HepG2 (cell line): ENCODE measurements around the gene KIF26B. TPM values are rescaled to one million over a fixed set of nuclear protein-coding genes. Genes with fewer than 3 reads are reported as not detected.

Experiments
- ATAC-seq: fragments of 200-7000 bp; cut with Tn5 transposase; 3 replicates; pipeline ENCODE4 v1.9.1; 2020; ENCODE audit warnings: mild to moderate bottlenecking, moderate library complexity
- BruUV-seq: library from RNA; stranded (reverse); fragments of 400-500 nt; replicated peaks from 2 replicates; lab custom pipeline; 2021; lab: Mats Ljungman, UMichigan
- CTCF ChIA-PET: fragments of 300-600 bp; formaldehyde crosslinking; extraction: SDS; loops from one replicate; lab custom pipeline; 2021; ENCODE audit warnings: low total read pairs, inconsistent platforms, low intra/inter-chr PET ratio; lab: Yijun Ruan, JAX
- POLR2A ChIA-PET: fragments of 350-600 bp; sonication (Branson Sonifier 250); formaldehyde crosslinking; loops from one replicate; lab custom pipeline; 2020; ENCODE audit warnings: antibody characterized with exemption, inconsistent platforms; lab: Yijun Ruan, JAX
- DNase-seq: peaks from one replicate; pipeline ENCODE4 v3.0.0-alpha.2; 2015; ENCODE audit warnings: low spot score
- FAIRE-seq: peaks from 3 replicates; lab custom pipeline; 2011; peaks lifted over from hg19 to GRCh38; lab: Jason Lieb, UNC
- H2AFZ ChIP-seq: one replicate; pipeline ENCODE4 v1.6.1; 2011; ENCODE audit warnings: low read length, inconsistent platforms
- H3K27ac ChIP-seq: fragments of 300-600 bp; 3 replicates; pipeline ENCODE4 v1.8.0; 2011; ENCODE audit warnings: mixed run types, mild to moderate bottlenecking, mixed read lengths, low read length, inconsistent platforms; ENCODE audit not compliant: insufficient read depth; ENCODE audit errors: extremely low read length
- H3K27me3 ChIP-seq, 2 experiments: fragments of 200-600 bp in 1 of 2; 2 replicates in 1 of 2; 3 replicates in 1 of 2; pipeline versions ENCODE4 v1.6.0 to v1.8.0; 2011; ENCODE audit warnings: low read length in 2 of 2, mild to moderate bottlenecking in 2 of 2, moderate library complexity in 2 of 2, inconsistent platforms in 1 of 2; ENCODE audit not compliant: insufficient read depth in 2 of 2, control insufficient read depth in 1 of 2
- H3K36me3 ChIP-seq, 2 experiments: fragments of 200-600 bp in 1 of 2; replicated peaks in 1 of 2; 2 replicates in 1 of 2; 3 replicates in 1 of 2; pipeline versions ENCODE4 v1.5.1 to v1.8.0; 2011; ENCODE audit warnings: low read length in 2 of 2, inconsistent platforms in 1 of 2; ENCODE audit not compliant: insufficient read depth in 2 of 2, control insufficient read depth in 1 of 2
- H3K4me1 ChIP-seq: 2 replicates; pipeline ENCODE4 v1.5.1; 2012; ENCODE audit warnings: low read length, inconsistent platforms; ENCODE audit not compliant: insufficient read depth
- H3K4me2 ChIP-seq: 2 replicates; pipeline ENCODE4 v1.6.0; 2011; ENCODE audit warnings: low read depth, low read length, inconsistent platforms
- H3K4me3 ChIP-seq, 3 experiments: fragments of 200-600 bp in 1 of 3; sonication (generic), shearing (Covaris generic) in 1 of 3; replicated peaks in 1 of 3; 2 replicates each; pipeline ENCODE4 v1.5.1; 2011 to 2016; ENCODE audit warnings: low read length in 3 of 3, inconsistent platforms in 2 of 3, low read depth in 2 of 3, mild to moderate bottlenecking in 2 of 3, control low read depth in 1 of 3, mixed read lengths in 1 of 3; ENCODE audit not compliant: insufficient read depth in 1 of 3
- H3K79me2 ChIP-seq: one replicate; pipeline ENCODE4 v1.6.1; 2011; ENCODE audit warnings: low read length, inconsistent platforms; ENCODE audit not compliant: insufficient read depth
- H3K9ac ChIP-seq: 2 replicates; pipeline ENCODE4 v1.6.0; 2011; ENCODE audit warnings: mild to moderate bottlenecking, low read depth, low read length, inconsistent platforms; ENCODE audit not compliant: insufficient read depth
- H3K9me3 ChIP-seq: 2 replicates; pipeline ENCODE4 v1.5.1; 2012; ENCODE audit warnings: mild to moderate bottlenecking, low read length
- H4K20me1 ChIP-seq: 2 replicates; pipeline ENCODE4 v1.6.0; 2011; ENCODE audit warnings: inconsistent platforms, mild to moderate bottlenecking, low read length, moderate library complexity; ENCODE audit not compliant: insufficient read depth
- EED ChIP-seq: sonication (generic); formaldehyde crosslinking; IDR thresholded peaks from 2 replicates; pipeline ENCODE4 v1.5.0; 2020; ENCODE audit warnings: mild to moderate bottlenecking, missing genetic modification reagents
- KDM1A ChIP-seq: IDR thresholded peaks from 2 replicates; pipeline ENCODE4 v1.6.1; 2016; ENCODE audit warnings: missing compliant biosample characterization
- KLF12 ChIP-seq: sonication (generic); formaldehyde crosslinking; IDR thresholded peaks from 2 replicates; pipeline ENCODE4 v1.4.0; 2020; ENCODE audit warnings: missing genetic modification reagents, borderline replicate concordance
- KLF15 ChIP-seq: sonication (generic); formaldehyde crosslinking; IDR thresholded peaks from 2 replicates; pipeline ENCODE4 v1.8.1; 2023; ENCODE audit warnings: borderline replicate concordance, mild to moderate bottlenecking, inconsistent platforms, missing genetic modification reagents, mixed read lengths
- MAFK ChIP-seq, 2 experiments: IDR thresholded peaks in 1 of 2; conservative IDR thresholded peaks in 1 of 2; 2 replicates each; pipeline ENCODE4 v1.6.1; 2011; ENCODE audit warnings: improper control_type of control experiment in 2 of 2, low read length in 2 of 2
- MTF2 ChIP-seq: sonication (generic); formaldehyde crosslinking; IDR thresholded peaks from 2 replicates; pipeline ENCODE4 v1.5.0; 2020; ENCODE audit warnings: missing genetic modification reagents, borderline replicate concordance
- NFIB ChIP-seq: sonication (generic); formaldehyde crosslinking; IDR thresholded peaks from 2 replicates; pipeline ENCODE4 v1.9.0; 2021; ENCODE audit warnings: missing genetic modification reagents, mild to moderate bottlenecking, borderline replicate concordance
- RAD21 ChIP-seq: fragments of 450-650 bp; formaldehyde crosslinking; IDR thresholded peaks from 2 replicates; pipeline ENCODE4 v1.5.0; 2020; ENCODE audit warnings: mild to moderate bottlenecking
- YEATS4 ChIP-seq: sonication (generic); formaldehyde crosslinking; IDR thresholded peaks from 2 replicates; pipeline ENCODE4 v1.4.0; 2020; ENCODE audit warnings: missing genetic modification reagents, borderline replicate concordance
- ZBTB21 ChIP-seq: sonication (generic); formaldehyde crosslinking; IDR thresholded peaks from 2 replicates; pipeline ENCODE4 v1.4.0; 2020; ENCODE audit warnings: missing genetic modification reagents
- ZNF256 ChIP-seq: sonication (generic); formaldehyde crosslinking; conservative IDR thresholded peaks from 2 replicates; pipeline ENCODE4 v1.4.0; 2020; ENCODE audit warnings: missing genetic modification reagents
- ZNF33A ChIP-seq: sonication (generic); formaldehyde crosslinking; IDR thresholded peaks from 2 replicates; pipeline ENCODE4 v1.5.1; 2020; ENCODE audit warnings: missing genetic modification reagents, mild to moderate bottlenecking, moderate library complexity, borderline replicate concordance
- ZNF383 ChIP-seq: sonication (generic); formaldehyde crosslinking; IDR thresholded peaks from 2 replicates; pipeline ENCODE4 v1.4.0; 2020; ENCODE audit warnings: missing genetic modification reagents, mild to moderate bottlenecking, borderline replicate concordance
- ZNF564 ChIP-seq: sonication (generic); formaldehyde crosslinking; IDR thresholded peaks from 2 replicates; pipeline ENCODE4 v1.8.1; 2023; ENCODE audit warnings: mild to moderate bottlenecking, missing genetic modification reagents
- ZNF720 ChIP-seq: sonication (generic); formaldehyde crosslinking; IDR thresholded peaks from 2 replicates; pipeline ENCODE4 v1.4.0; 2020; ENCODE audit warnings: missing genetic modification reagents
- ZNF724P ChIP-seq: sonication (generic); formaldehyde crosslinking; IDR thresholded peaks from 2 replicates; pipeline ENCODE4 v1.8.0; 2022; ENCODE audit warnings: missing genetic modification reagents, borderline replicate concordance
- WGBS: methylation state at CpG from one replicate; pipeline ENCODE4 v1.1.6; 2017; ENCODE audit warnings: low lambda C conversion rate; 5-methylcytosine and 5-hydroxymethylcytosine counted together
- in situ Hi-C: cut with HindIII; loops from 2 replicates; pipeline ENCODE4 v1.10.0; 2017; ENCODE audit warnings: low pct_unique_long_range_greater_than_20kb; ENCODE audit not compliant: extremely low pct_ligation_motif_present
- intact Hi-C: fragments of 100-400 bp; cut with micrococcal nuclease; formaldehyde crosslinking; loops from one replicate; pipeline ENCODE4 v1.10.0; 2022; ENCODE audit not compliant: unreplicated experiment
- polyA plus RNA-seq, 8 experiments: library from polyadenylated mRNA; depleted of rRNA in 3 of 8; stranded (reverse) in 7 of 8; unstranded in 1 of 8; fragments of >200 nt; fragmentation: Illumina TruSeq in 4 of 8; extraction: Trizol in 4 of 8; gene quantifications; 2 replicates each; pipeline versions ENCODE4 v1.2.1 to v1.2.3, GENCODE V29; 2011 to 2016; ENCODE audit warnings: low read depth in 4 of 8, missing spikeins in 1 of 8, mixed read lengths in 1 of 8; ENCODE audit not compliant: insufficient read depth in 1 of 8
- total RNA-seq, 5 experiments: library from RNA; depleted of rRNA; stranded (reverse); fragments of >200 nt; fragmentation: Illumina TruSeq; extraction: Trizol; gene quantifications; 2 replicates each; pipeline ENCODE4 v1.2.3, GENCODE V29; 2016; ENCODE audit warnings: low read depth in 1 of 5
- TF ChIP-seq, protein P1 (sequence below): sonication (generic); formaldehyde crosslinking; conservative IDR thresholded peaks from 2 replicates; pipeline ENCODE4 v1.4.0; 2020; ENCODE audit warnings: missing genetic modification reagents
- TF ChIP-seq, protein P2 (sequence below): sonication (generic); formaldehyde crosslinking; IDR thresholded peaks from 2 replicates; pipeline ENCODE4 v1.5.0; 2020; ENCODE audit warnings: missing genetic modification reagents, mild to moderate bottlenecking, borderline replicate concordance
- TF ChIP-seq, protein P3 (sequence below): sonication (generic); formaldehyde crosslinking; IDR thresholded peaks from 2 replicates; pipeline ENCODE4 v1.5.0; 2020; ENCODE audit warnings: mild to moderate bottlenecking, missing genetic modification reagents

KIF26B gene
- total and polyA plus RNA-seq, 2 of the 13 experiments (the other 11 are each of a cell fraction or from before 2014, with no cell fraction given): 0.08 to 0.09 TPM

DNA sequence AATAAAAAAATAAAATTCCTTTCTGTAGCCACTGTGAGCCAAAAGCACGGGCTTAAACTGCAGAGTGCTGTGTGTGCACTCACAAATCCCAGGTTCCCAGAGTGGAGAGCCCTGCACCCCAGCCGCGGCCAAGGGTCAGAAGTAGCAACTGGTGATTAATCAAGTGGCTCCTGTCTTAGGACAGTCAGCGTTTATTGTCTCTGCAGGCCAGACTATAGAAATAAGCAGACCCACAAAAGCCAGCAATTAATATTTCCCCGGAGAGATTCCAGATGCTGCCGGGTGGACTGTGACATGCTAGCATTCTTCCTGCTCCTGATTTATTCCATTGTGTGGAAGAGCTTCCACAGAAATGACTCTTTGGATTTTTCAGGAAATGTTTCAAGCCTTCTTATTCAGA, 412.2 kb downstream of the KIF26B start:
- CTCF ChIA-PET: no interaction called here
- no peaks in the 10 kb centered on the region for H3K36me3 ChIP-seq
- no peaks in the 10 kb centered on the region for H4K20me1 ChIP-seq
- no peak for DNase-seq
- 39% methylated on average over 6 of the region's 6 CpGs for WGBS
- H3K4me2 ChIP-seq: no peak overlapping the region
- no peaks in the 10 kb centered on the region; a peak in 2 of 5 replicates for H3K27me3 ChIP-seq
- in situ Hi-C loops (no loop called here), intact Hi-C loops (no loop called here)
- no peaks in the 10 kb centered on the region for H3K79me2 ChIP-seq
- H3K9ac ChIP-seq: no peak overlapping the region
- H3K9me3 ChIP-seq: no peaks in the 10 kb centered on the region
- POLR2A ChIA-PET: no interaction called here
- peaks cover 10% of the 10 kb centered on the region for H3K4me1 ChIP-seq
- no peak for ATAC-seq
- H2AFZ ChIP-seq: no peak overlapping the region
- no TSS peak for BruUV-seq
- H3K4me3 ChIP-seq: no peak overlapping the region
- no peak for TF ChIP-seq KDM1A (CRISPR knock-in tag)
- TF ChIP-seq, protein P1, sequence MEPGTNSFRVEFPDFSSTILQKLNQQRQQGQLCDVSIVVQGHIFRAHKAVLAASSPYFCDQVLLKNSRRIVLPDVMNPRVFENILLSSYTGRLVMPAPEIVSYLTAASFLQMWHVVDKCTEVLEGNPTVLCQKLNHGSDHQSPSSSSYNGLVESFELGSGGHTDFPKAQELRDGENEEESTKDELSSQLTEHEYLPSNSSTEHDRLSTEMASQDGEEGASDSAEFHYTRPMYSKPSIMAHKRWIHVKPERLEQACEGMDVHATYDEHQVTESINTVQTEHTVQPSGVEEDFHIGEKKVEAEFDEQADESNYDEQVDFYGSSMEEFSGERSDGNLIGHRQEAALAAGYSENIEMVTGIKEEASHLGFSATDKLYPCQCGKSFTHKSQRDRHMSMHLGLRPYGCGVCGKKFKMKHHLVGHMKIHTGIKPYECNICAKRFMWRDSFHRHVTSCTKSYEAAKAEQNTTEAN: no peak
- no peak for TF ChIP-seq EED (CRISPR knock-in tag)
- TF ChIP-seq MAFK (conservative IDR thresholded peaks at IDR 0.05 in 1 of 2, IDR thresholded peaks at IDR 0.05 in 1 of 2; ENCODE audit: low read length in 2 of 2): no peak
- no peak for TF ChIP-seq NFIB
- TF ChIP-seq ZNF724P (CRISPR knock-in tag): no peak
- no peak for TF ChIP-seq KLF15 (CRISPR knock-in tag)
- TF ChIP-seq ZNF383: no peak
- TF ChIP-seq, protein P2, sequence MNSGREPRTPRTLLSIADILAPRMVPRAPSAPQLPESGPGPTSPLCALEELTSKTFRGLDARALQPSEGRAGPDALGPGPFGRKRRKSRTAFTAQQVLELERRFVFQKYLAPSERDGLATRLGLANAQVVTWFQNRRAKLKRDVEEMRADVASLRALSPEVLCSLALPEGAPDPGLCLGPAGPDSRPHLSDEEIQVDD (CRISPR knock-in tag): no peak
- no peak for TF ChIP-seq ZBTB21 (CRISPR knock-in tag)
- no peak for TF ChIP-seq ZNF33A
- no peak for TF ChIP-seq YEATS4 (CRISPR knock-in tag)
- TF ChIP-seq RAD21 (CRISPR knock-in tag): no peak
- TF ChIP-seq, protein P3, sequence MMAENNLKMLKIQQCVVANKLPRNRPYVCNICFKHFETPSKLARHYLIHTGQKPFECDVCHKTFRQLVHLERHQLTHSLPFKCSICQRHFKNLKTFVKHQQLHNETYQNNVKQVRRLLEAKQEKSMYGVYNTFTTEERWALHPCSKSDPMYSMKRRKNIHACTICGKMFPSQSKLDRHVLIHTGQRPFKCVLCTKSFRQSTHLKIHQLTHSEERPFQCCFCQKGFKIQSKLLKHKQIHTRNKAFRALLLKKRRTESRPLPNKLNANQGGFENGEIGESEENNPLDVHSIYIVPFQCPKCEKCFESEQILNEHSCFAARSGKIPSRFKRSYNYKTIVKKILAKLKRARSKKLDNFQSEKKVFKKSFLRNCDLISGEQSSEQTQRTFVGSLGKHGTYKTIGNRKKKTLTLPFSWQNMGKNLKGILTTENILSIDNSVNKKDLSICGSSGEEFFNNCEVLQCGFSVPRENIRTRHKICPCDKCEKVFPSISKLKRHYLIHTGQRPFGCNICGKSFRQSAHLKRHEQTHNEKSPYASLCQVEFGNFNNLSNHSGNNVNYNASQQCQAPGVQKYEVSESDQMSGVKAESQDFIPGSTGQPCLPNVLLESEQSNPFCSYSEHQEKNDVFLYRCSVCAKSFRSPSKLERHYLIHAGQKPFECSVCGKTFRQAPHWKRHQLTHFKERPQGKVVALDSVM (CRISPR knock-in tag): no peak
- no peak for TF ChIP-seq ZNF256
- TF ChIP-seq KLF12 (CRISPR knock-in tag): no peak
- TF ChIP-seq ZNF564 (CRISPR knock-in tag): no peak
- no peak for TF ChIP-seq ZNF720 (CRISPR knock-in tag)
- no peak for TF ChIP-seq MTF2 (CRISPR knock-in tag)
- H3K27ac ChIP-seq: no peak overlapping the region
- FAIRE-seq: no peak
